HK-2 (cell line): ENCODE data around the gene USPL1.

Experiments used
- DNase-seq: peaks from one replicate; pipeline ENCODE4 v3.0.0-alpha.2; 2018; ENCODE audit not compliant: unreplicated experiment

The USPL1 gene

DNA sequence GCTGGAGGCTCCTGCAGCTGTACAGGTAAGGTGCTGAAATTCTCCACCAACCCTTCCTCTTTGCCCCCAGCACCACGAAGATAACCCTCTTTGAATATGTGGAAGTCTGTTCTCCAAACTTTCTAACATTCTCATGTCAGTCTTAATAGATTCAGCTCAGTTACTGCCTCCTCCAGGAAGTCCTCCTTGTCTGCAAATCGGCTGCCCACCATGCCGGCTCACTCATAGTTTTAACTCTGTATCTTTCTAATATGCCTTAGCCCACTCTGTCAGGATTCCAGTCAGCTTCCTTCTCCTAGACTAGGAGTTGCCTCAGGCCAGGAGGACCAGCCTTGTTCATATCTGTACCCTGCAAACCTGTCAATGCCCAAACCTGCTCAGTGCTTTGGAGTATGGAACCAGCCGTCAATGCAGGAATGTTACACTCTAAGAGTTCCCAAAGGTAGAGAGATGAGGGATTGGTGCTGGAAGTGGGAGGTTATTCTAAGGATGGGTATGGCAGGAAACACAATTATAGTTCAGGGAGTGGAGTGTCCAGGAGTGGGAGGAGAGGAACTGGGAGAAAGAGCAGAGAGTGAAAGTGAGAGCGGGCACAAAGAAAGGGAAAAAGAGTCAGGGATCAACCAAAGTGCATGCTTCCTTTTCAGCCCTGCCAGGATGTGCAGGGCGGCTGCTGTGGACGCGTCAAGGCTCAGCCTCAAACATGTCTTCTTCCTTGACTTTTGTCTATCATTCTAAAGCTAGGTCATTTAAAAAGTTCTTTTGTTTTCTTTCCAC lies 79.6 kb downstream of the USPL1 start:
- DNase-seq = no peak

- no peak for DNase-seq
These were observed 80.3 kb downstream of the USPL1 start for GRCh38 chr13:30697996-30698401.

- no peak for DNase-seq
These were observed 80.8 kb downstream of the USPL1 start for GRCh38 chr13:30698488-30699005.

GRCh38 chr13:30700364-30700763 lies 82.6 kb downstream of the USPL1 start:
- no peak for DNase-seq

- no peak for DNase-seq
These were observed 84.3 kb downstream of the USPL1 start for GRCh38 chr13:30702006-30702405.

- DNase-seq = no peak
These were observed 86.9 kb downstream of the USPL1 start for GRCh38 chr13:30704596-30704995.

GRCh38 chr13:30705680-30706079 lies 88.0 kb downstream of the USPL1 start:
- DNase-seq = no peak

GRCh38 chr13:30708541-30708940 lies 90.8 kb downstream of the USPL1 start:
- DNase-seq = no peak
